Endothelial cell of umbilical vein (primary cell): ENCODE measurements around the gene MEGF11. TPM values are rescaled to one million over a fixed set of nuclear protein-coding genes. Genes with fewer than 3 reads are reported as not detected.

Experiments
- BruUV-seq: library from RNA; stranded (reverse); fragments of 400-500 nt; replicated peaks from 2 replicates; lab custom pipeline; 2021; lab: Mats Ljungman, UMichigan
- CTCF ChIA-PET: fragments of 300-600, 350-600 bp; sonication (Branson Sonifier 250); formaldehyde crosslinking; loops from one replicate; lab custom pipeline; 2021; ENCODE audit warnings: antibody characterized with exemption, inconsistent platforms; lab: Charles Lee
- POLR2A ChIA-PET: fragments of 300-600, 350-600 bp; sonication (Branson Sonifier 250); formaldehyde crosslinking; loops from one replicate; lab custom pipeline; 2021; ENCODE audit warnings: antibody characterized with exemption, inconsistent platforms; lab: Charles Lee
- DNase-seq: peaks from one replicate; pipeline ENCODE4 v3.0.0-alpha.2; 2011; ENCODE audit warnings: low read depth, low spot score
- FAIRE-seq: peaks from 2 replicates; lab custom pipeline; 2011; peaks lifted over from hg19 to GRCh38; lab: Jason Lieb, UNC
- H2AFZ ChIP-seq: 2 replicates; pipeline ENCODE4 v1.6.0; 2012; ENCODE audit warnings: low read depth, low read length, control low read depth, inconsistent platforms
- H3K27ac ChIP-seq: 2 replicates; pipeline ENCODE4 v1.5.1; 2011; ENCODE audit warnings: low read depth, mild to moderate bottlenecking, control low read depth, low read length, moderate library complexity; ENCODE audit not compliant: insufficient read depth
- H3K27me3 ChIP-seq, 2 experiments: 2 replicates each; pipeline versions ENCODE4 v1.6.0 to v1.6.1; 2011; ENCODE audit warnings: low read length in 2 of 2, mixed read lengths in 1 of 2; ENCODE audit not compliant: control insufficient read depth in 2 of 2, insufficient read depth in 2 of 2
- H3K36me3 ChIP-seq, 2 experiments: 2 replicates in 1 of 2; 3 replicates in 1 of 2; pipeline ENCODE4 v1.5.1; 2011; ENCODE audit warnings: low read length in 2 of 2, mild to moderate bottlenecking in 1 of 2, moderate library complexity in 1 of 2; ENCODE audit not compliant: control insufficient read depth in 2 of 2, insufficient read depth in 2 of 2; ENCODE audit errors: extremely low read depth in 1 of 2
- H3K4me1 ChIP-seq: 3 replicates; pipeline ENCODE4 v1.5.1; 2011; ENCODE audit warnings: mild to moderate bottlenecking, low read length; ENCODE audit not compliant: control insufficient read depth, insufficient read depth; ENCODE audit errors: extremely low read depth
- H3K4me2 ChIP-seq: 2 replicates; pipeline ENCODE4 v1.6.1; 2011; ENCODE audit warnings: low read length, control low read depth, mixed read lengths; ENCODE audit not compliant: insufficient read depth
- H3K4me3 ChIP-seq, 3 experiments: fragments of 200-600 bp in 1 of 3; sonication (generic), shearing (Covaris generic) in 1 of 3; replicated peaks in 1 of 3; 2 replicates each; pipeline ENCODE4 v1.5.1; 2011 to 2016; ENCODE audit warnings: control low read depth in 3 of 3, low read length in 3 of 3, mild to moderate bottlenecking in 2 of 3, inconsistent platforms in 1 of 3, low read depth in 1 of 3, moderate library complexity in 1 of 3; ENCODE audit not compliant: insufficient read depth in 1 of 3
- H3K79me2 ChIP-seq: 2 replicates; pipeline ENCODE4 v1.6.0; 2012; ENCODE audit warnings: low read length, inconsistent platforms; ENCODE audit not compliant: control insufficient read depth, insufficient read depth
- H3K9ac ChIP-seq: replicated peaks from 2 replicates; pipeline ENCODE3; 2011; ENCODE audit warnings: low read length, control low read depth; ENCODE audit not compliant: insufficient read depth; ENCODE audit errors: extremely low read depth
- H3K9me1 ChIP-seq: replicated peaks from 3 replicates; pipeline ENCODE4 v1.6.0; 2011; ENCODE audit warnings: mild to moderate bottlenecking, low read length; ENCODE audit not compliant: control insufficient read depth, insufficient read depth; ENCODE audit errors: extremely low read depth
- H3K9me3 ChIP-seq: replicated peaks from 2 replicates; pipeline ENCODE4 v1.5.1; 2012; ENCODE audit warnings: low read length, inconsistent platforms; ENCODE audit not compliant: control insufficient read depth, insufficient read depth
- H4K20me1 ChIP-seq: replicated peaks from 2 replicates; pipeline ENCODE3; 2011; ENCODE audit warnings: mild to moderate bottlenecking, low read length; ENCODE audit not compliant: control insufficient read depth, insufficient read depth; ENCODE audit errors: extremely low read depth
- CTCF ChIP-seq, 2 donors: IDR thresholded peaks; 1 replicate in 1 of 2; 2 replicates in 1 of 2; pipeline ENCODE4 v1.5.1; 2011; ENCODE audit warnings: low read length in 2 of 2, mild to moderate bottlenecking in 2 of 2, moderate library complexity in 2 of 2, control low read depth in 1 of 2, inconsistent platforms in 1 of 2, low read depth in 1 of 2; ENCODE audit not compliant: insufficient read depth in 1 of 2; ENCODE audit errors: extremely low read depth in 1 of 2
- EZH2 ChIP-seq: IDR thresholded peaks from 2 replicates; pipeline ENCODE4 v1.6.1; 2012; ENCODE audit warnings: borderline replicate concordance, low read depth, mild to moderate bottlenecking, moderate library complexity, low read length, inconsistent platforms; ENCODE audit not compliant: severe bottlenecking
- FOS ChIP-seq: IDR thresholded peaks from 2 replicates; pipeline ENCODE4 v1.6.1; 2011; ENCODE audit warnings: mild to moderate bottlenecking, low read length, moderate library complexity, borderline replicate concordance; ENCODE audit not compliant: insufficient read depth
- GATA2 ChIP-seq: IDR thresholded peaks from 2 replicates; pipeline ENCODE4 v1.7.0; 2011; ENCODE audit warnings: low read depth, mild to moderate bottlenecking, moderate library complexity, mixed read lengths, low read length; ENCODE audit not compliant: insufficient read length, insufficient read depth
- JUN ChIP-seq: IDR thresholded peaks from 2 replicates; pipeline ENCODE4 v1.6.1; 2011; ENCODE audit warnings: borderline replicate concordance, low read depth; ENCODE audit not compliant: insufficient read length, insufficient read depth
- MAX ChIP-seq: IDR thresholded peaks from 2 replicates; pipeline ENCODE4 v1.6.1; 2011; ENCODE audit not compliant: insufficient read depth, insufficient read length
- MYC ChIP-seq: IDR thresholded peaks from one replicate; pipeline ENCODE4 v1.6.1; 2011; ENCODE audit warnings: mild to moderate bottlenecking, low read depth, low read length
- POLR2A ChIP-seq: IDR thresholded peaks from 2 replicates; pipeline ENCODE4 v1.6.1; 2012; ENCODE audit warnings: low read depth, mild to moderate bottlenecking, control low read depth, low read length
- POLR2AphosphoS5 ChIP-seq: IDR thresholded peaks from 2 replicates; pipeline ENCODE4 v1.6.1; 2012; ENCODE audit warnings: low read depth, mild to moderate bottlenecking, control low read depth, low read length, moderate library complexity; ENCODE audit not compliant: insufficient read depth
- dilution Hi-C: fragments of 300-500 bp; cut with MboI; formaldehyde crosslinking; loops from one replicate; pipeline ENCODE4 v1.15.0; 2019; ENCODE audit warnings: low sequenced_read_pairs; ENCODE audit not compliant: extremely low pct_ligation_motif_present
- intact Hi-C: fragments of 100-400 bp; cut with micrococcal nuclease; formaldehyde crosslinking; loops from one replicate; pipeline ENCODE4 v1.10.0; 2022
- polyA plus RNA-seq, 4 experiments: library from polyadenylated mRNA; depleted of rRNA in 3 of 4; stranded (reverse) in 3 of 4; unstranded in 1 of 4; fragments of >200 nt; gene quantifications; 2 replicates each; pipeline versions ENCODE4 v1.2.1 to v1.2.3, GENCODE V29; 2011 to 2012; ENCODE audit warnings: missing spikeins in 1 of 4
- total RNA-seq: library from RNA; stranded (reverse); gene quantifications from 2 replicates; pipeline ENCODE4 v1.2.3, GENCODE V29; 2021

The MEGF11 gene
- total and polyA plus RNA-seq, 2 donors (not counting 3 experiments of a cell fraction or from before 2014, with no cell fraction given) = not detected

- ChIA-PET POLR2A (interaction anchor here (0.6 kb wide), 1 partner anchor 432 kb away, joined by 4 read pairs; no protein-coding TSS in a partner anchor), CTCF (interaction anchor here (1.0 kb wide), 1 partner anchor 15 kb away, joined by 3 read pairs; no protein-coding TSS in a partner anchor)
- no peak overlapping the region for H3K9ac ChIP-seq
- intact Hi-C loops = no loop called here
- TF ChIP-seq MYC (no peak), POLR2A (no peak), EZH2 (no peak), MAX (no peak)
- FAIRE-seq (no peak), DNase-seq (no peak)
- H3K4me3 ChIP-seq = no peak overlapping the region
- dilution Hi-C loops = no loop called here
- no peaks in the 10 kb centered on the region for H3K9me1 ChIP-seq
- BruUV-seq = no TSS peak
- H3K27me3 ChIP-seq = no peaks in the 10 kb centered on the region
- no peak overlapping the region for H3K27ac ChIP-seq
- no peak overlapping the region for H3K4me2 ChIP-seq
- no peaks in the 10 kb centered on the region for H3K4me1 ChIP-seq
- H3K9me3 ChIP-seq = no peaks in the 10 kb centered on the region
- H3K79me2 ChIP-seq = no peaks in the 10 kb centered on the region
- H2AFZ ChIP-seq = no peak overlapping the region
- no peaks in the 10 kb centered on the region for H3K36me3 ChIP-seq
- no peaks in the 10 kb centered on the region for H4K20me1 ChIP-seq
Observed at GRCh38 chr15:65925338-65925737, 328.2 kb downstream of the MEGF11 start.

- dilution Hi-C loops = no loop called here
- Histone ChIP-seq H2AFZ (no peak overlapping the region), H3K36me3 (no peaks in the 10 kb centered on the region), H3K4me3 (no peak overlapping the region), H3K4me1 (no peaks in the 10 kb centered on the region), H3K9me3 (no peaks in the 10 kb centered on the region), H3K9me1 (no peaks in the 10 kb centered on the region), H3K4me2 (no peak overlapping the region), H3K9ac (no peak overlapping the region), H4K20me1 (no peaks in the 10 kb centered on the region), H3K27me3 (no peaks in the 10 kb centered on the region), H3K27ac (no peak overlapping the region), H3K79me2 (no peaks in the 10 kb centered on the region)
- TF ChIP-seq EZH2 (no peak), POLR2A (no peak), POLR2AphosphoS5 (no peak), FOS (no peak), MYC (no peak), CTCF (IDR thresholded peaks at IDR 0.05; ENCODE audit: extremely low read depth in 1 of 2, insufficient read depth in 1 of 2, low read depth in 1 of 2, low read length in 2 of 2) (no peak), JUN (no peak), MAX (no peak), GATA2 (no peak)
- DNase-seq = no peak
- FAIRE-seq = no peak
- CTCF ChIA-PET = no interaction called here
- intact Hi-C loops = no loop called here
- POLR2A ChIA-PET = no interaction called here
- BruUV-seq = no TSS peak
Observed at GRCh38 chr15:65924004-65924403, 329.5 kb downstream of the MEGF11 start.
